Measurements from ENCODE around the gene BNIPL.

- TF ChIP-seq POLR2A (IDR thresholded peaks at IDR 0.05; ENCODE audit: low read depth, low read length) (no peak), TAF1 (IDR thresholded peaks at IDR 0.05; ENCODE audit: borderline replicate concordance, low read depth, low read length) (no peak)
Measured at GRCh38 chr1:151001602-151002001, 34.8 kb upstream of the BNIPL start.

Measured in GM12892 (cell line).